Tibial artery (tissue), 4 donors: ENCODE results near the gene ZNF277.

Experiments
- DNase-seq, 2 donors: peaks; one replicate each; pipeline ENCODE4 v3.0.0-alpha.2; 2019
- H3K27ac ChIP-seq, 2 donors: fragments of 200-600 bp; sonication (generic) in 1 of 2; 1 replicate in 1 of 2; 2 replicates in 1 of 2; pipeline ENCODE4 v1.5.1; 2018 to 2019; ENCODE audit warnings: mild to moderate bottlenecking in 1 of 2
- H3K27me3 ChIP-seq, 2 donors: fragments of 200-600 bp; sonication (generic) in 1 of 2; one replicate each; pipeline versions ENCODE4 v1.5.1 to v1.6.0; 2016 to 2019
- H3K36me3 ChIP-seq, 3 donors: fragments of 200-600 bp; sonication (generic) in 2 of 3; one replicate each; pipeline ENCODE4 v1.5.1; 2016 to 2019; ENCODE audit warnings: mild to moderate bottlenecking in 2 of 3
- H3K4me1 ChIP-seq, 4 donors: fragments of 200-600 bp; sonication (generic) in 2 of 4; 1 replicate in 3 of 4; 2 replicates in 1 of 4; pipeline ENCODE4 v1.5.1; 2016 to 2019
- H3K4me3 ChIP-seq, 2 donors: fragments of 200-600 bp; sonication (generic) in 1 of 2; 1 replicate in 1 of 2; 2 replicates in 1 of 2; pipeline ENCODE4 v1.5.1; 2018 to 2019; ENCODE audit warnings: mild to moderate bottlenecking in 2 of 2
- H3K9me3 ChIP-seq, 3 donors: fragments of 200-600 bp; sonication (generic) in 1 of 3; one replicate each; pipeline ENCODE4 v1.5.1; 2016 to 2019
- CTCF ChIP-seq, 2 experiments: fragments of 200-600 bp in 1 of 2; fragments of 450-650 bp in 1 of 2; IDR thresholded peaks; one replicate each; pipeline ENCODE4 v1.5.1; 2017 to 2019; ENCODE audit warnings: antibody characterized with exemption in 2 of 2, mild to moderate bottlenecking in 1 of 2, moderate library complexity in 1 of 2
- intact Hi-C: fragments of 100-400 bp; cut with DNase I; formaldehyde crosslinking; loops from one replicate; pipeline ENCODE4 v1.15.0; 2023; ENCODE audit warnings: low total_unique reads

ZNF277 gene

GRCh38 chr7:112206238-112206990, at the start of gene ZNF277, which contains the start of gene DOCK4:
TSS of gene ZNF277 (plus strand) at chr7:112206695. CDS start at chr7:112206717, 22 bp downstream.
TSS of gene DOCK4 (minus strand) at chr7:112206399. CDS start at chr7:112206138, 261 bp downstream.
- intact Hi-C loops, result loop anchor here (5.0 to 10.0 kb wide), 3 partner anchors 191 to 288 kb away; partner anchors contain the start of gene IFRD1

GRCh38 chr7:112157072-112157471, 49.4 kb upstream of the ZNF277 start:
- Histone ChIP-seq H3K9me3 (no peaks in the 10 kb centered on the region), H3K4me1 (no peaks in the 10 kb centered on the region), H3K27me3 (no peaks in the 10 kb centered on the region), H3K36me3 (no peaks in the 10 kb centered on the region), H3K4me3 (no peak overlapping the region), H3K27ac (no peak overlapping the region)
- intact Hi-C loops, result no loop called here
- no peak for TF ChIP-seq CTCF (IDR thresholded peaks at IDR 0.05)
- no peak for DNase-seq

More at GRCh38 chr7:112206238-112206990, at the start of gene ZNF277, which contains the start of gene DOCK4:
- no peak for TF ChIP-seq CTCF (IDR thresholded peaks at IDR 0.05)
- peak within 1 kb of the TSS; percentile 85 to 88 for H3K27ac ChIP-seq
- H3K4me3 ChIP-seq, result peak within 1 kb of the TSS; percentile 87 to 91
- peak; percentile 99 to 100 for DNase-seq
- H3K36me3 ChIP-seq, result no peaks in the 10 kb centered on the region
- no peaks in the 10 kb centered on the region for H3K9me3 ChIP-seq
- H3K27me3 ChIP-seq, result no peaks in the 10 kb centered on the region
- peaks cover 0 to 30% (median 4%) of the 10 kb centered on the region in 4 donors for H3K4me1 ChIP-seq

- Histone ChIP-seq H3K36me3 (no peaks in the 10 kb centered on the region), H3K4me1 (no peaks in the 10 kb centered on the region), H3K9me3 (no peaks in the 10 kb centered on the region), H3K4me3 (no peak overlapping the region), H3K27ac (no peak overlapping the region), H3K27me3 (no peaks in the 10 kb centered on the region)
- intact Hi-C loops, result no loop called here
- TF ChIP-seq CTCF (IDR thresholded peaks at IDR 0.05), result no peak
- no peak for DNase-seq
Observed at GRCh38 chr7:112159351-112159750, 47.1 kb upstream of the ZNF277 start.

GRCh38 chr7:112160130-112160770, 46.2 kb upstream of the ZNF277 start:
- intact Hi-C loops, result no loop called here
- H3K36me3 ChIP-seq, result no peaks in the 10 kb centered on the region
- no peaks in the 10 kb centered on the region for H3K27me3 ChIP-seq
- H3K4me3 ChIP-seq, result no peak overlapping the region
- H3K27ac ChIP-seq, result no peak overlapping the region
- no peaks in the 10 kb centered on the region for H3K9me3 ChIP-seq
- DNase-seq, result no peak
- no peak for TF ChIP-seq CTCF (IDR thresholded peaks at IDR 0.05)
- no peaks in the 10 kb centered on the region for H3K4me1 ChIP-seq

GRCh38 chr7:112160771-112161150, 45.7 kb upstream of the ZNF277 start:
- no peak for DNase-seq
- no peaks in the 10 kb centered on the region for H3K27me3 ChIP-seq
- no peak overlapping the region for H3K27ac ChIP-seq
- H3K4me3 ChIP-seq, result no peak overlapping the region
- no peaks in the 10 kb centered on the region for H3K9me3 ChIP-seq
- no peaks in the 10 kb centered on the region for H3K36me3 ChIP-seq
- no peaks in the 10 kb centered on the region for H3K4me1 ChIP-seq
- intact Hi-C loops, result no loop called here
- TF ChIP-seq CTCF (IDR thresholded peaks at IDR 0.05), result no peak
